Skin epidermis (tissue), 12 donors: ENCODE results near the gene KRT40.
A peak's percentile ranks its signal among the peaks of the same experiment; 100 is the strongest.
"Not testable (repeated sequence)": the region's sequence is repeated elsewhere in the genome, so short reads cannot be mapped to it uniquely, and the experiment has no call there.

Experiments
- H3K27ac ChIP-seq, 21 experiments: fragments of 200-600 bp; sonication (generic) in 11 of 21; one replicate each; pipeline ENCODE4 v1.5.0; 2020; ENCODE audit warnings: mild to moderate bottlenecking in 3 of 21, inconsistent platforms in 2 of 21, moderate library complexity in 2 of 21
- H3K4me3 ChIP-seq, 7 experiments: fragments of 200-600 bp; sonication (generic) in 2 of 7; one replicate each; pipeline ENCODE4 v1.5.0; 2020; ENCODE audit warnings: inconsistent platforms in 2 of 7, mild to moderate bottlenecking in 2 of 7, moderate library complexity in 1 of 7

The KRT40 gene

DNA sequence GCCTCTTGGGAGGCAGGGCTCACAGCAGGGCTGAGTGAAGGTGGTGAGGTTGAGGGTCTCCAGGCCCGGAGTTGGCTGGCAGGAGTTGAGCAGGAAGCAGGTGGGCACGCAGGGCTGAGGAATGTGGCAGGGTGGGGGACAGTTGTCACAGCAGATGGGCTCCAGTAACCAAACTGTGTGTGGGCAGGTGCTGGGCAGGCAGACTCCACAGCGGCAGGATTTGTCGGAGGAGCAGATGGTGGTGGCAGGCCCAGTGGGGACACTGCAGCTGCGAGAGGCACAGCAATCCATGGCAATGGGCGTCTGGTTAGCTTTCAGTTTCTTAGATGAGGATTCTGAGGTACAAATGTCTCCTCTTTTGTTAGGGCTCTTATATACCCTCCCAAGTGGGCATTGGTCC lies 15.4 kb upstream of the KRT40 start, which contains the start of gene KRTAP3-2:
Gene KRTAP3-2, minus strand, starts transcription at position 344 of the 400 bp plus-strand sequence. Its CDS starts 53 bp downstream, at position 291.
- not testable (repeated sequence) for H3K4me3 ChIP-seq

DNA sequence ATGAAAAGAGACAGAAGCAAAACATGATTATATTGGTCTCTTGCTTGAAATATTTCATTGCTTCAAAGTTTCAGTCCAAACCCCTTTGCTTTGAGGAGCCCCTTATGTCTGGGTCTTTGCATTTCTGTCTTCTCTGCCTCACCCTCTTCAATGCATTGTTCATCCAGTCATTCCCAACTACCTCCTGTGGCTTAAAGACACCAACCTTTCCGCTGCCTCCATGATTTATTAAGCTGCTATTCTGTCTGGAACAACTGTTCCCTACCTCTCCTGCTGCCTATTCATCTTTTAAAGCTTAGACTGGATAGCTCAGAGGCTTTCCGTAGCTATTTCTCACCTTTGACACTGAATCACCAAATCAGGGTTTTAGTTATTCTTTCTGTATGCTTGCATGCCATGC lies 13.2 kb upstream of the KRT40 start:
- Histone ChIP-seq H3K4me3 (no peak overlapping the region), H3K27ac (no peak overlapping the region)

More for the DNA sequence above, 15.4 kb upstream of the KRT40 start, which contains the start of gene KRTAP3-2:
- H3K27ac ChIP-seq = not testable (repeated sequence)

DNA sequence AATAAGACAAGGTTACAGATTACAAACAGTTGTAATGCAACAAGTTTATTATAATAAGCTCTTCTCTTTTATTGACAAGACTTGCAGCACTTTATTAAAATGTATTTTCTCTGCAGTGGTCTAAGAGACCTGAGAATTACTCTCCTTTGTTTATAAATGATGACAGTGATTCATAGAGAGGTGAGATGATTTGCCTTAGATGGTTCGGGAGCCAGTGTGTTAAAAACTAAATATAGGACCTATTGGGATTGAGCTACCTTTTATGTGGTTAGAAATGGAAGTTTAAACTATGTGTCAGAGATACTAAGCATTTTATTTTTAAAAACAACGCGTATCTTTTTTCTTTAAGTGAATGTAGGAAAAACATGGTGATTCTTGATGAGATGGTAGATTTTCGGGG lies 12.7 kb upstream of the KRT40 start:
- Histone ChIP-seq H3K4me3 (no peak overlapping the region), H3K27ac (no peak overlapping the region)

DNA sequence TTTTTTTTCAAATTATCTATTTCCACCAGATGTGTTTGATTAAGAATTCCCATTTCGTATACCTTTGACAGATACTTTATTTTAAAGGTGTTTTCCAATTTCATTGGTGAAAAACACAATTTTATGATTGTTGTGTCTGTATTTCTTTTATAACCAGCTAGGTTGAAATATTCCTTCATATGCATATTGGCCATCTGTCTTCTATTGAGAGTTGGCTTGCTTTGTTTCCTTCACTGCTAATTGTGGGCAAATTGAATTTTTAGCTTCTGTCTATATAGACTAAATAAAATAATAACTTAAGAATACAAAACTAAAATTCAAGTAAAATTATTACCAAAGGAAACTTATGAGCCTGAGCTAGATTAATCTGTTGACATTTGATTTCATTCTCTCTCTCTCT lies 11.0 kb upstream of the KRT40 start:
- H3K27ac ChIP-seq = no peak overlapping the region
- no peak overlapping the region for H3K4me3 ChIP-seq

DNA sequence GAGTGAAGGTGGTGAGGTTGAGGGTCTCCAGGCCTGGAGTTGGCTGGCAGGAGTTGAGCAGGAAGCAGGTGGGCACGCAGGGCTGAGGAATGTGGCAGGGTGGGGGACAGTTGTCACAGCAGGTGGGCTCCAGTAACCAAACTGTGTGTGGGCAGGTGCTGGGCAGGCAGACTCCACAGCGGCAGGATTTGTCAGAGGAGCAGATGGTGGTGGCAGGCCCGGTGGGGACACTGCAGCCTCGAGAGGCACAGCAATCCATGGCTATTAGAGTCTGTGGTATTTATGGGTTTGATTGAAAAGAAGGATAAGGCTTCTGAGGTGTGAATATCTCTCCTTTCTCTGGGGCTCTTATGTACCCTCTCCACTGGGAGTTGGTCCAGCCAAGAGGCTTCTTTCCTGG lies 9.7 kb upstream of the KRT40 start, which contains the start of gene KRTAP3-3:
Gene KRTAP3-3, minus strand, starts transcription at position 326 of the 400 bp plus-strand sequence. Its CDS starts 67 bp downstream, at position 259.
- H3K4me3 ChIP-seq = no peak within 1 kb of the TSS
- no peak within 1 kb of the TSS for H3K27ac ChIP-seq

DNA sequence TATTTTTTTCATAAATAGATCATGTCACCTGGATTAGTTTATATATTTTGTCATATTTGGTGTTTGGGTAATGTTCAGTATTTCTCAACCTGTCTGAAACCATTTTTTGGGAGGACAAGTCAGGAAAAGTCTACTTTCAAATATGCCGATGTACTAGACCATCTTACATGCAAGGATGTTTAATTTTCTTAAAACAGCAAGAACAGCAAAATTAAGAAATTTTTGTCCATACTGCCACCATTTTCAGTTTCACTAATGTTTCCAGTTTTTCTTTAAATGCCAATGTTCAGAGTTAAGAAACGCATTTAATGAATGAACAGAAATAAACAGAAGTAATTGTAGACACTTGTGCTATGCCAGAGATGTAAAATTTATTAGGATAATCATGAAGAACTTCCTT lies 9.0 kb upstream of the KRT40 start:
- Histone ChIP-seq H3K27ac (no peak overlapping the region), H3K4me3 (no peak overlapping the region)

DNA sequence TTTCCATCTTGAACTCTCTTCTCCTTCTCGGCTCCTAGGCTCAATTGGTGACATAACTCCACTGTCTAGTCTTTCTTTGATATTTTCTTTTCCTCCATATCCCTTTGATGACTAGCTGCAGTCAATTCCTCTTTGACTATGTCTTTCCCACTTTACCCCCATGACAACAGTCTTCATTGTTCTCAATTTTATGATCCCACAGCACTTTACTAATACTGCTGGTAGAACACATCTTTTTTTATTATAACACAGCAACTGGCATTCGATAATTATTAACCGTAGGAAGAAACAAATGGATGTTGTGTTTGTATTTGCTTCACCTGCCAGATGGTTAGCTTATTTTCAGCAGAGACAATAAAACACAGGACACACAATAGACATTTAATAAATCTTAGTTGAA lies 8.5 kb upstream of the KRT40 start:
- Histone ChIP-seq H3K27ac (no peak overlapping the region), H3K4me3 (no peak overlapping the region)

DNA sequence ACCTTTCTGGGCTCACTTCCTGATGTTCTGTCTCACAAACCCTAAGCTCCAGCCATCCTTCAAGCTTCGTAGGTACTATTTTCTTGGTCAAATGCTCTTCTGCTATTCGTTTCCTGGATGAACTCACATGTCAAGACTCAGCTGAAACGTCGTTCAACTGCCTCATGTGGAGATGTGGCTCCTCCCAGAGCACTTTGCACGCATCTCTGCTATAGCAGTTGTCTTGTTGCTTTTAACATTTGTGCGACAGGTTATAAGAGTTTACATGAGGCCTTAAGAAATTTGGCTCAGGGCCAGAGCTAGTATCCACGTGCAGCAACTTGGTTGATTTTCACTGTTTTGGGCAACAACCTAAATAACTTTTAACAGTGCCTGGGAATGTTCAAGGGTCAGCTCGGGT lies 2.8 kb upstream of the KRT40 start:
- H3K27ac ChIP-seq = no peak overlapping the region

DNA sequence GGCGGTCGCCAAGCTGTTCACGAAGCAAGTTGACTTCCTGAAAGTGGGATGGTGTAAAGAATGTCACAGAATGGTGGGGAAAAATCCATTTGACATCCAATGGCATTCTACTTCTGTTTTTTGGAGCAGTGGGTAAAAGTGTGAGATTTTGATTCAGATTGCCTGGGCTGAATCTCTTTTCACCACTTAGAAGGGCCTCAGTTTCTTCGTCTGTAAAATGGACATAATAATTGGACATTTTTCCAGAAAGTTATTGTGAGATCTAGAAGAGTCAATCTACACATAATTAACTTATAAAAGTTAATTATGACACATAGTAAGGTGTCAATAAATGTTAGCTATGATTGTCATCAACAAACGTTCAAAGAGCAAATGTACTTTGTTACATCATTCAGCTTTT lies 3.0 kb downstream of the KRT40 start:
- no peak overlapping the region for H3K27ac ChIP-seq
- no peak overlapping the region for H3K4me3 ChIP-seq

More for the DNA sequence above, 2.8 kb upstream of the KRT40 start:
- no peak overlapping the region for H3K4me3 ChIP-seq

DNA sequence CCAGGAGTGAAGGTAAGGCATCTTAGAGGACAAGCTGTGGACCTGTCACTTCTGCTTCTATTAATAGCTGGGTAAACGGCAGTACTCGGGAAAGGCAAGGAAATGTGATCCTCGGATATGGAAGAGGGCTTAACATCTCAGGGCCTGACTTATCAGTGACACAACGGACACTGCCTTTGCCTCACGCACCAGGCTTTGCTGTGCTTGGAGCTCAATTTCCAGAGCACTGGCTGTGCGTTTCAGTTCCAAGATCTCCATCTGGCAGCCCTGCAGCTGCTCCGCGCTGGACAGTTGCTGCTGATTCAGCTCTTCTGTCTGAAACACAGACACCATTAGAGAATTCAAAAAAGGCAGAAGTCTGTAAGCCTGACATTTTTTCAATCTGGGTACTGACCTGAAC lies 3.5 kb downstream of the KRT40 start:
- Histone ChIP-seq H3K4me3 (no peak overlapping the region), H3K27ac (no peak overlapping the region)

DNA sequence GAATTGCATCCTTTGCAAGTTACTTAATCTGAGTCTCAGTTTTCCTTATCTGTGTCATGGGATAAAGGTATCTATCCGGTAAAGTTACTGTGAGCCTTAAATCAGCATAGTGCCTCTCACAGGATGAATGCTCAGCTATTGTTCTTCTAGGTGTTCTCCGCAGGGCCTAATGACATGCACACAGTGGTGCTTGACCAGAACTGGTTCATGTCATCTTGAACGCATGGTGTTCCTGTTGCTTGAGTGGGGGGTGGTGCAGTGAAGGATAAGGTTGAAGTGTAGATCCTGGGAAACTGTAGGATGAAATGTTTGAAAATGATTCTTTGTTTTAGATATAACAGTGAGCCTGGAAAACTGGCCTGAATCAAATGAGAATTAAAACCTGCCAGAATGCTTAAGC lies 4.0 kb downstream of the KRT40 start:
- Histone ChIP-seq H3K27ac (no peak overlapping the region), H3K4me3 (no peak overlapping the region)

DNA sequence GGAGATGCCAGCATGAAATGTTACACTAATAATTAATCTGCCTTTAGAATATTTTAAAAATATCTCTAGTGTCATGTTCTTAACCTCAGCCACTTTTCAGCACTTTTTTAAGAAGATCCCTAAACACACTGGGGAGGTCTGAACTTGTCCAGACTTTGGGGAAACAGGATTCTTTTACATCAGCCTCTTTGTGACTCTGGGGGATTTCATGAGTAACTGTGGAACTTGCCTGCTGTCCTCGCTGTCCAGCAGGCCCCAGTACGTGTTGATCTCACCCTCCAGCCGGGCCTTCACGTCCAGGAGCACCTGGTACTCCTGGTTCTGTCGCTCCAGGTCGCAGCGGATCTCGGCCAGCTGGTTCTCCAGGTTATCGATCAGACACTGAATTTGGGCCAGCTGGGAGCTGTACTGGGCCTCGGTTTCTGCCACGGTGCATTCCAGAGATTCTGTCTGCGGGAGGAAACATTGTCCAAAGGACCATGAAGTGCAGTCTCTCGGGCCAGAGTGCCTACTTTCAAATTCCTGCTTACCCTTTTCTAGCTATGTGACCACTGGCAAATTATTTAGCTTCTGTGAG lies 5.5 kb downstream of the KRT40 start:
- H3K27ac ChIP-seq = no peak overlapping the region

DNA sequence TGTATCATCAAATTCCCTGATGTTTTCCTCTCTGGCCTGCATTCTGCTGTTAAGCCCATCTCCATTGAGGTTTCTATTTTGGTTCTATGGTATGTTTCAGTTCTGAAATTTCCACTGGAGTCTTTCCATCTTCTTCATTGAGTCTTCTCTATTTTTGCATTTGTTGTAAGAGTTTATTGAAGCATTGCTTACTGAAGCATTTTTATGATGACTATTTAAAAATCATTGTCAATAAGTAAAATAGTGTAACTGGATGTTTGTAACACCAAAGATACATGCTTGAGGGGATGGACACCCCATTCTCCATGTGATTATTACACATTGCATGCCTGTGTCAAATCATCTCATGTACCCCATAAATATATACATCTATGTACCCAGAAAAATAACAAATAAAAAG lies 8.6 kb downstream of the KRT40 start:
- Histone ChIP-seq H3K27ac (no peak overlapping the region), H3K4me3 (no peak overlapping the region)

More for the DNA sequence above, 5.5 kb downstream of the KRT40 start:
- H3K4me3 ChIP-seq = no peak overlapping the region

DNA sequence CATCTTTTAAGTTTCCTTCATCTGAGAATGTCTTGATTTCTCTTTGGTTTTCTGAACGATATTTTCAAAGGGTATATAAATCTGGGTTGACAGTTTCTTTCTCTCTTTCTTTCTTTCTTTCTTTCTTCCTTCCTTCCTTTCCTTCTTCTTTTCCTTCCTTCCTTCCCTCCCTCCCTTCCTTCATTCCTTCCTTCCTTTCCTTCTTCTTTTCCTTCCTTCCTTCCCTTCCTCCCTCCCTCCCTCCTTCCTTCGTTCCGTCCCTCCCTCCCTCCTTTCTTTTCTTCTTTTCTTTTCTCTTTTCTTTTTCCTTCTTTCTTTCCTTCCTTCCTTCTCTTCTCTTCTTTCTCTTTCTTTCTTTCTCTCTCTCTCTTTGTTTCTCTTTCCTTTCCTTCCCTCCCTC lies 9.8 kb downstream of the KRT40 start:
- no peak overlapping the region for H3K27ac ChIP-seq

DNA sequence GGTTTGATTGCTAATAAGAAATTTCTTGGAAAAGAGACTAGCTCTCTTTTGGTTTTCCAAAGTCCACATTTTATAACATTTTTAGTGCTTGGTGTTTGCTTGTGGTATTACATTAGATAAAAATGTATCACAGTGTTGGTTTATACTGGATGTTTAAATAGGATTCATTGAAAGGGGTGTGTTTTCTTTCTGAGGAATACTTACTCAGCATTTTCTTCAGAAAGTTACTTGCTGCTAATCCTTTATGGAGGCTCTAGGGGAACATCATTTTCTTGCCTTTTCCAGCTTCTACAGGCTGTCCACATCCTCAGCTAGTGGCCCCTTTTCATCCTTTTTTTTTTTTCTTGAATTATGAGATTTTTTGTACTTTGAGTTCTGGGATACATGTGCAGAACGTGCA lies 16.5 kb downstream of the KRT40 start:
- Histone ChIP-seq H3K4me3 (no peak overlapping the region), H3K27ac (no peak overlapping the region)

More for the DNA sequence above, 9.8 kb downstream of the KRT40 start:
- H3K4me3 ChIP-seq = no peak overlapping the region

DNA sequence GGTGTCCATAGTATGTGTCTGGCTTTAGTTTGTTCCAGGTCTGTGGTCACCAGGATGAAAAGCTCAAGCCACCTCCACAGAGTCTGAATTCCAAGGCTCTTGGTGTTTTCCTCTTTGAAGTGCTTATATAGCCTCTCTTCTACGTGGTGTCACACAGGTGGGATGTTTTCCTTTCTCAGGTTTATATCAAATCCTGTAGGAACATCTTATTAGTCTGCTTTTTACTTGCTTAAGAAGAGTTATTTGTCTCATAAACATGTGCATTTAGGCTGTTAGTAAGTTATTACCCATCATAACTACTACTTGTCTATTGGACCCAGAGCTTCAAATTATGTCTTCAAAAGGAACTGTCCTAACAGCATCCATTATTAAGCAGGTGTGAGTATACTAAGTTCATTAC lies 17.3 kb downstream of the KRT40 start, which contains the start of gene KRT39:
Gene KRT39, minus strand, starts transcription at position 101 of the 400 bp plus-strand sequence. Its CDS starts 92 bp downstream, at position 9.
- Histone ChIP-seq H3K27ac (no peak within 1 kb of the TSS), H3K4me3 (no peak within 1 kb of the TSS)

DNA sequence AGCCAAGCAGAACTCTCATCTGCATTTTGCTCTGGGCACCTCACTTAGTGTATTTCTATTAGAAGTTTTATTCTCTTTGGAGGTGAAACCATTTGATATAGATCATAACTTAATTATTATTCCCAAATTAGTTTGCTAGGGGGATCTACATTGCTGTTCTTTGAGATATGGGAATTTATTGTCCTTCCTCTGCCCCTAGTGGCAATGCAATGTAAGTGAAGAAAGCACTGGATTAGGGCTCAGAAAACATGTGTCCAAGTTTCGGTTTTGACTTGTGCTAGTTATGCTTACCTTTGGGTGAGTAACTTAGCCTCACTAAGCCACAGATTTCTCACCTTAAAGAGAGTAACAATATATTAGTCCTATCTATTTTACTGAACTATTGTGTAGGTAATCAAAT lies 20.3 kb downstream of the KRT40 start:
- Histone ChIP-seq H3K4me3 (no peak overlapping the region), H3K27ac (no peak overlapping the region)

DNA sequence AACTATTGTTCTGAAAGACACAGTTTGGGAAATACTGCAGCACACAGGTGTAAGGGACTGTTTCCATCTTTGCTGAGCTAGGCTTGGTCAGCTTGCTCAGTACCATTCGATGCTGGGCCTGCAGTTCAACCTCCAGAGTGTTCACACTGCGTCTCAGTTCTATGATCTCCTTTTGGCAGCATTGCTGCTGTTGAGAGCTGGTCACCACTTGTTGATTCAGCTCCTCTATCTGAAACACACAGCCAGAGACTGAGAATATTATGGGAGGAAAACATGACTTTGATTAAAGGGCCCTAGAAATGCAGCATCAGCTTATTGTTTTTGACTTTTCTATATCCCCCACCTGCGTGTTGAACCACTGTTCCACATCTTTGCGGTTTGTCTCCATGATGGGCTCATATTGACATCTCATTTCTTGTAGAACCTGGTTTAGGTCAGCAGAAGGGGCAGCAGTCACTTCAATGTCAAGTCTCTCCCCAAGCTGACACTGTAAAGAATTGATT lies 22.0 kb downstream of the KRT40 start:
- Histone ChIP-seq H3K4me3 (no peak overlapping the region), H3K27ac (no peak overlapping the region)

DNA sequence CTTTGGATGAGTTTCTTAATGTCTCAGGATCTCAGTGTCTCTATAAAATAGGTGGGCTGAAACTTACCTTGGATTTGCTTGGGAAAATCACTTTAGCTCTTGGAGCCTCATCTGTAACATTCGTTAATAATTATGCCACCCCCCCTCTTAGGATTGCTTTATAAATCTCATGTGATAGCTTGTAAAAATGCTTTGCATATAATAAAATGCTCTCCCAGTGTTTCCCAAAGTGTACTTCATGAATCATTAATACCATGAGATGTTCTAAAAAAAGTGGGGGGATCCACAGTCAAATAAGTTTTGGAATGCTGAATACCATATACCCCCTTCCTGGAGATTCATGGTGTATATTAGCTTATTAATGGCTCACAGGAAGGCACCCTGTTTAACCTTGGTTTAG lies 22.5 kb downstream of the KRT40 start:
- no peak overlapping the region for H3K27ac ChIP-seq
- H3K4me3 ChIP-seq = no peak overlapping the region

DNA sequence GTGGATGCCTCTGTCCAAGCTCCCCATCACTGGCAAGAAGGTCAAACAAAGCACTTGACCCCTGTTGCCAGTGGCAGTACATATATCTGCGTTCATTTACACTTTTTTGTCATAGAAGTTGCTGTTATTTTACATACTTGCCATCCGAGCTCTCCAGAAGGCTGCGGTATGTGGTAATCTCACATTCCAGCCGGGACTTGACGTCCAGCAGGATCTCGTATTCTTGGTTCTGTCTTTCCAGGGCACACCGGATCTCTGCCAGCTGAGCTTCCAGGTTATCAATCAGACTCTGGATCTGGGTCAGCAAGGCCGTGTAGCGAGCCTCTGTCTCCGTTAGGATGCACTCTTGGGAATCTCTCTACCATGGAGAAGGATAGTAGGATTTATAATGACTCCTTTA lies 24.0 kb downstream of the KRT40 start:
- Histone ChIP-seq H3K4me3 (no peak overlapping the region), H3K27ac (no peak overlapping the region)

DNA sequence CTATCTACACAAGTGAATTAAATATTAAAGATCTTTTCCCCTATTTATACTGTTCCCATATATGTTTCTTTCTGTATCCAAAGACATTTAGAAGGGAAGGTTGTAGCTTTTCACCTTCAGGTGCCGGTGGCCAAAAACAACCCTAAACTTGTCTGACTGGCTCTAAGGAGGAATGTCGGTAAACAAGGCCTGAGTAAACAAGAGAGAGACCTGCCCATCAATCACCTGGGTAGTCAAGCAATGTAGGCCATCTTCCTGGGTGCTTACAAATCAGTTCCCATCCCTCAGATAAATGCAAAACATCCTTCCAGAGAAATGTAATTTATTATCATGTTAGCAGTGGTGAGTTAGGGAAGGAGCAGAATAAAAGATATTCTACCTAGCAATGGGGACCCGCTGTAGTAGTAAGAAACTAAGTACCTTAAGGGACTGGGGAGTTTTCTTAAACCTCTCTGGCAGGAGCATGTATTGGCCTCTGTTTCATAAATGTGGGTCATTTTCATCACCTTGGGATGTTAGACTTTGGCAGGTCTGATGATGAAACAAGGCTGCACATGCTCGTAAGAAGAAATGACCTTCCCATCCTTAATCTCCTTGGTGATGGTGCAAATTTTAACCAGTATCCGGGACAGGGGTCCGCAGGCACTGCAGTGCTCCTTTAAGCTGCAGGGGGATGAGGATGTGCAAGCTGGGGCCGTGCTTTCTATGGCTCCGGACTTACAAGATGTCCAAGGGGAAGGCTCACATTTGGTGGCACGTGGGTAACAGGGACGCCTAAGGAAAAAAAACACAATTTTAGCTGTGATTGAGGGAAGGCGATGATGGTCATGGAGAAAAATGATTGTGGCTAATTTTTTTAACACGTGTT lies 25.8 kb downstream of the KRT40 start:
- Histone ChIP-seq H3K4me3 (no peak overlapping the region), H3K27ac (peak overlapping the region in 5 of 21 experiments; percentile 3 to 47 (median 21))
